WTC11 (cell line): ENCODE data around the gene WNT3A. TPM values are rescaled to one million over a fixed set of nuclear protein-coding genes. Genes with fewer than 3 reads are reported as not detected.
A peak's percentile ranks its signal among the peaks of the same experiment; 100 is the strongest.

Experiments used
- ATAC-seq: fragments of 200-7000 bp; cut with Tn5 transposase; 2 replicates; pipeline ENCODE4 v1.10.0; 2021; ENCODE audit warnings: mild to moderate bottlenecking, moderate library complexity
- CTCF ChIA-PET: fragments of 300-600 bp; sonication (Branson Sonifier 250); formaldehyde crosslinking; loops from one replicate; lab custom pipeline; 2021; ENCODE audit warnings: antibody characterized with exemption; lab: Charles Lee
- POLR2A ChIA-PET: fragments of 350-600 bp; sonication (Branson Sonifier 250); formaldehyde crosslinking; loops from one replicate; lab custom pipeline; 2021; ENCODE audit warnings: antibody characterized with exemption; lab: Charles Lee
- DNase-seq: peaks from one replicate; pipeline ENCODE4 v3.0.0; 2021; ENCODE audit warnings: low spot score
- H3K27ac Mint-ChIP-seq: 2 replicates; pipeline ENCODE4 v1.8.0; 2021; ENCODE audit warnings: mixed read lengths
- H3K27me3 Mint-ChIP-seq: 2 replicates; pipeline ENCODE4 v1.8.0; 2021; ENCODE audit warnings: low read depth, mild to moderate bottlenecking, moderate library complexity, mixed read lengths
- H3K36me3 Mint-ChIP-seq: 2 replicates; pipeline ENCODE4 v1.8.0; 2021; ENCODE audit warnings: mixed read lengths
- H3K4me1 Mint-ChIP-seq: 2 replicates; pipeline ENCODE4 v1.8.0; 2022; ENCODE audit warnings: mixed read lengths
- H3K4me3 Mint-ChIP-seq: 2 replicates; pipeline ENCODE4 v1.8.0; 2021; ENCODE audit warnings: mild to moderate bottlenecking, moderate library complexity, mixed read lengths
- H3K9me3 Mint-ChIP-seq: 2 replicates; pipeline ENCODE4 v1.8.0; 2021; ENCODE audit warnings: mixed read lengths
- CBFB ChIP-seq: sonication (generic); formaldehyde crosslinking; IDR thresholded peaks from 2 replicates; pipeline ENCODE4 v1.8.1; 2022; ENCODE audit warnings: mild to moderate bottlenecking, low read depth, missing genetic modification reagents
- CREB1 ChIP-seq: sonication (generic); formaldehyde crosslinking; IDR thresholded peaks from 2 replicates; pipeline ENCODE4 v1.8.0; 2023; ENCODE audit warnings: mild to moderate bottlenecking, missing genetic modification reagents
- CTCF ChIP-seq: fragments of 200-600 bp; IDR thresholded peaks from 2 replicates; pipeline ENCODE4 v1.8.0; 2022; ENCODE audit warnings: antibody characterized with exemption
- ELF4 ChIP-seq: sonication (generic); formaldehyde crosslinking; IDR thresholded peaks from 2 replicates; pipeline ENCODE4 v1.8.1; 2022; ENCODE audit warnings: low read depth, mild to moderate bottlenecking, moderate library complexity, missing genetic modification reagents
- IRF1 ChIP-seq: sonication (generic); formaldehyde crosslinking; IDR thresholded peaks from 2 replicates; pipeline ENCODE4 v1.8.0; 2023; ENCODE audit warnings: missing genetic modification reagents
- IRF2 ChIP-seq: sonication (generic); formaldehyde crosslinking; IDR thresholded peaks from 2 replicates; pipeline ENCODE4 v1.8.0; 2022; ENCODE audit warnings: low read depth, missing genetic modification reagents, borderline replicate concordance
- RELA ChIP-seq: sonication (generic); formaldehyde crosslinking; IDR thresholded peaks from 2 replicates; pipeline ENCODE4 v1.8.1; 2022; ENCODE audit warnings: missing genetic modification reagents, mild to moderate bottlenecking, borderline replicate concordance
- ZNF138 ChIP-seq: sonication (generic); formaldehyde crosslinking; conservative IDR thresholded peaks from 2 replicates; pipeline ENCODE4 v1.8.1; 2022; ENCODE audit warnings: mild to moderate bottlenecking, moderate library complexity, missing genetic modification reagents
- ZNF423 ChIP-seq: fragments of 250-450 bp; sonication (Bioruptor Pico); IDR thresholded peaks from 2 replicates; pipeline ENCODE4 v2.1.2; 2022; ENCODE audit warnings: mild to moderate bottlenecking, moderate library complexity
- ZNF532 ChIP-seq: fragments of 250-450 bp; sonication (Bioruptor Pico); IDR thresholded peaks from 2 replicates; pipeline ENCODE4 v1.9.0; 2021; ENCODE audit warnings: mild to moderate bottlenecking, borderline replicate concordance
- ZSCAN18 ChIP-seq: fragments of 250-450 bp; sonication (Bioruptor Pico); IDR thresholded peaks from 2 replicates; pipeline ENCODE4 v2.1.2; 2022; ENCODE audit warnings: mild to moderate bottlenecking, moderate library complexity
- total RNA-seq: library from RNA; stranded (reverse); gene quantifications from 3 replicates; pipeline ENCODE4 v1.2.3, GENCODE V29; 2021

The WNT3A gene
- total RNA-seq, 1 experiment from 2014 or later, result 0.17 TPM

- no peak for TF ChIP-seq IRF2 (CRISPR knock-in tag)
- TF ChIP-seq CTCF, result no peak
- no peak for TF ChIP-seq ZNF532 (CRISPR knock-in tag)
- TF ChIP-seq CREB1 (CRISPR knock-in tag), result no peak
- no peak for TF ChIP-seq ZSCAN18 (CRISPR knock-in tag)
- TF ChIP-seq CBFB (CRISPR knock-in tag), result no peak
- TF ChIP-seq IRF1 (CRISPR knock-in tag), result no peak
- Mint-ChIP-seq H3K27me3 (peaks cover 22% of the 10 kb centered on the region), H3K4me1 (peaks cover 17% of the 10 kb centered on the region), H3K36me3 (peaks cover 13% of the 10 kb centered on the region), H3K27ac (no peak overlapping the region), H3K9me3 (no peaks in the 10 kb centered on the region), H3K4me3 (no peak overlapping the region)
- DNase-seq, result no peak
- CTCF ChIA-PET, result interaction anchor here (1.3 to 1.5 kb wide), 2 partner anchors 24 to 107 kb away, joined by 3 to 7 read pairs; no protein-coding TSS in a partner anchor
- POLR2A ChIA-PET, result no interaction called here
- ATAC-seq, result no peak
These were observed 99.9 kb downstream of the WNT3A start for GRCh38 chr1:228106800-228107054.

- TF ChIP-seq ZNF423 (CRISPR knock-in tag), result no peak
- TF ChIP-seq ELF4, result no peak
- 0 out of 2 replicates have a peak, but pooled peaks have one; percentile 35 for TF ChIP-seq RELA (CRISPR knock-in tag)
- no peak for TF ChIP-seq ZNF138 (CRISPR knock-in tag)
- no peak for ATAC-seq
- Mint-ChIP-seq H3K36me3 (peaks cover 13% of the 10 kb centered on the region), H3K4me1 (peaks cover 17% of the 10 kb centered on the region), H3K4me3 (peak overlapping the region; percentile 89), H3K9me3 (no peaks in the 10 kb centered on the region), H3K27me3 (peaks cover 22% of the 10 kb centered on the region), H3K27ac (no peak overlapping the region)
- no peak for DNase-seq
- CTCF ChIA-PET, result interaction anchor here (1.3 kb wide), 1 partner anchor 106 kb away, joined by 3 read pairs; no protein-coding TSS in a partner anchor
- POLR2A ChIA-PET, result no interaction called here
These were observed 100.8 kb downstream of the WNT3A start for GRCh38 chr1:228107636-228108035.

GRCh38 chr1:228108055-228108690 lies 101.4 kb downstream of the WNT3A start:
- ATAC-seq, result no peak
- POLR2A ChIA-PET, result no interaction called here
- peaks cover 17% of the 10 kb centered on the region for H3K4me1 Mint-ChIP-seq
- no peaks in the 10 kb centered on the region for H3K9me3 Mint-ChIP-seq
- DNase-seq, result no peak
- H3K27ac Mint-ChIP-seq, result peak overlapping the region; percentile 36
- peaks cover 13% of the 10 kb centered on the region for H3K36me3 Mint-ChIP-seq
- TF ChIP-seq IRF1 (CRISPR knock-in tag), result no peak
- TF ChIP-seq, all 79 proteins: peak for 0
- CTCF ChIA-PET, result no interaction called here
- Mint-ChIP-seq H3K27me3 (peaks cover 26% of the 10 kb centered on the region), H3K4me3 (peak overlapping the region; percentile 89)
